Smooth muscle cell (in vitro differentiated cells): Measurements from ENCODE around the gene LRRC14B. TPM values are rescaled to one million over a fixed set of nuclear protein-coding genes. Genes with fewer than 3 reads are reported as not detected.
A peak's percentile ranks its signal among the peaks of the same experiment; 100 is the strongest.

Source experiments
- DNase-seq: peaks from one replicate; lab custom pipeline; 2025; ENCODE audit not compliant: unreplicated experiment; lab: John Stamatoyannopoulos, UW
- H2AFZ ChIP-seq: fragments of 200-600 bp; sonication (generic); 2 replicates; pipeline ENCODE4 v1.6.0; 2016; ENCODE audit warnings: antibody characterized with exemption, low read depth, mild to moderate bottlenecking
- H3F3A ChIP-seq: fragments of 200-600 bp; sonication (generic); 2 replicates; pipeline ENCODE4 v1.6.0; 2017; ENCODE audit warnings: antibody characterized with exemption, low read depth
- H3K27ac ChIP-seq: fragments of 200-600 bp; sonication (generic); 2 replicates; pipeline ENCODE4 v1.5.1; 2016; ENCODE audit warnings: low read depth, mild to moderate bottlenecking
- H3K27me3 ChIP-seq: fragments of 200-600 bp; sonication (generic); 2 replicates; pipeline ENCODE4 v1.6.1; 2016; ENCODE audit warnings: low read depth, mild to moderate bottlenecking
- H3K36me3 ChIP-seq: fragments of 200-600 bp; sonication (generic); 2 replicates; pipeline ENCODE4 v1.5.1; 2016; ENCODE audit warnings: low read depth
- H3K4me1 ChIP-seq: fragments of 200-600 bp; sonication (generic); 2 replicates; pipeline ENCODE4 v1.5.1; 2016; ENCODE audit warnings: low read depth
- H3K4me2 ChIP-seq: fragments of 200-600 bp; sonication (generic); 2 replicates; pipeline ENCODE4 v1.6.0; 2016; ENCODE audit warnings: mild to moderate bottlenecking
- H3K4me3 ChIP-seq: fragments of 200-600 bp; sonication (generic); 2 replicates; pipeline ENCODE4 v1.5.1; 2016; ENCODE audit warnings: mild to moderate bottlenecking
- H3K79me2 ChIP-seq: fragments of 200-600 bp; sonication (generic); 2 replicates; pipeline ENCODE4 v1.6.0; 2016; ENCODE audit warnings: low read depth, mild to moderate bottlenecking
- H3K9ac ChIP-seq: fragments of 200-600 bp; sonication (generic); 2 replicates; pipeline ENCODE4 v1.6.0; 2016; ENCODE audit warnings: low read depth
- H3K9me3 ChIP-seq: fragments of 200-600 bp; sonication (generic); replicated peaks from 2 replicates; pipeline ENCODE4 v1.5.1; 2016; ENCODE audit warnings: low read depth
- H4K20me1 ChIP-seq: fragments of 200-600 bp; sonication (generic); 2 replicates; pipeline ENCODE4 v1.6.0; 2016; ENCODE audit warnings: low read depth
- CTCF ChIP-seq: fragments of 200-600 bp; sonication (generic); IDR thresholded peaks from 2 replicates; pipeline ENCODE4 v1.5.1; 2017; ENCODE audit warnings: borderline replicate concordance, mild to moderate bottlenecking, antibody characterized with exemption; ENCODE audit not compliant: insufficient read depth, poor library complexity, severe bottlenecking
- WGBS: methylation state at CpG from one replicate; pipeline ENCODE4 v1.1.7; 2016; ENCODE audit warnings: low lambda C conversion rate; 5-methylcytosine and 5-hydroxymethylcytosine counted together
- polyA plus RNA-seq: library from polyadenylated mRNA; unstranded; fragments of >200 nt; fragmentation: Nextera tagmentation; extraction: Ambion mirVana; gene quantifications from 2 replicates; pipeline ENCODE4 v1.2.1, GENCODE V29; 2016
- total RNA-seq: library from RNA; depleted of rRNA; stranded (reverse); fragments of >200 nt; gene quantifications from 2 replicates; pipeline ENCODE4 v1.2.3, GENCODE V29; 2014

The LRRC14B gene
- total and polyA plus RNA-seq, 2 experiments from 2014 or later = not detected

GRCh38 chr5:186091-187041 lies 4.9 kb upstream of the LRRC14B start:
- no peak overlapping the region for H3K4me2 ChIP-seq
- H3K4me3 ChIP-seq = no peak overlapping the region
- peaks cover 3% of the 10 kb centered on the region for H3K4me1 ChIP-seq
- no peaks in the 10 kb centered on the region for H4K20me1 ChIP-seq
- H3K79me2 ChIP-seq = no peaks in the 10 kb centered on the region
- no peaks in the 10 kb centered on the region for H3K27me3 ChIP-seq
- no peak for TF ChIP-seq CTCF
- WGBS = 94% methylated on average over 28 of the region's 28 CpGs
- DNase-seq = no peak
- no peaks in the 10 kb centered on the region for H3K9me3 ChIP-seq
- H3K27ac ChIP-seq = no peak overlapping the region
- H3K36me3 ChIP-seq = no peaks in the 10 kb centered on the region
- no peak overlapping the region for H2AFZ ChIP-seq
- H3K9ac ChIP-seq = no peak overlapping the region
- no peaks in the 10 kb centered on the region for H3F3A ChIP-seq

GRCh38 chr5:187042-187431 lies 4.3 kb upstream of the LRRC14B start:
- no peak overlapping the region for H3K4me3 ChIP-seq
- H3K27me3 ChIP-seq = no peaks in the 10 kb centered on the region
- no peak overlapping the region for H3K4me2 ChIP-seq
- DNase-seq = no peak
- no peaks in the 10 kb centered on the region for H3K36me3 ChIP-seq
- H3K27ac ChIP-seq = no peak overlapping the region
- no peaks in the 10 kb centered on the region for H3K9me3 ChIP-seq
- WGBS = 88% methylated on average over 13 of the region's 13 CpGs
- no peak overlapping the region for H3K9ac ChIP-seq
- H4K20me1 ChIP-seq = no peaks in the 10 kb centered on the region
- H3K4me1 ChIP-seq = peaks cover 3% of the 10 kb centered on the region
- no peak for TF ChIP-seq CTCF
- no peaks in the 10 kb centered on the region for H3F3A ChIP-seq
- H3K79me2 ChIP-seq = no peaks in the 10 kb centered on the region
- no peak overlapping the region for H2AFZ ChIP-seq

- H3K4me3 ChIP-seq = no peak overlapping the region
- H3F3A ChIP-seq = no peaks in the 10 kb centered on the region
- no peak overlapping the region for H2AFZ ChIP-seq
- peak overlapping the region; percentile 65 for H3K4me2 ChIP-seq
- peaks cover 3% of the 10 kb centered on the region for H3K4me1 ChIP-seq
- H3K9me3 ChIP-seq = no peaks in the 10 kb centered on the region
- H4K20me1 ChIP-seq = no peaks in the 10 kb centered on the region
- TF ChIP-seq CTCF = no peak
- no peak overlapping the region for H3K27ac ChIP-seq
- DNase-seq = no peak
- H3K36me3 ChIP-seq = no peaks in the 10 kb centered on the region
- H3K79me2 ChIP-seq = no peaks in the 10 kb centered on the region
- no peaks in the 10 kb centered on the region for H3K27me3 ChIP-seq
- 79% methylated on average over 21 of the region's 21 CpGs for WGBS
- H3K9ac ChIP-seq = no peak overlapping the region
Measured at GRCh38 chr5:187617-188451, 3.5 kb upstream of the LRRC14B start.
